Measurements from ENCODE around the gene TLDC2.
"Not testable (repeated sequence)": the region's sequence is repeated elsewhere in the genome, so short reads cannot be mapped to it uniquely, and the experiment has no call there.

Gene TLDC2

GRCh38 chr20:36875702-36876472, at the start of gene TLDC2:
TLDC2 (plus strand) TSS chr20:36876138; CDS start chr20:36876175, 37 bp downstream.
- DNase-seq (ENCODE audit: low read depth in 2 of 2) = no peak

GRCh38 chr20:36826554-36827244, 49.2 kb upstream of the TLDC2 start:
- DNase-seq (ENCODE audit: low read depth in 2 of 2) = no peak

GRCh38 chr20:36827541-36828279, 48.2 kb upstream of the TLDC2 start:
- no peak for DNase-seq (ENCODE audit: low read depth in 2 of 2)

GRCh38 chr20:36830791-36831691, 44.9 kb upstream of the TLDC2 start:
- DNase-seq (ENCODE audit: low read depth in 2 of 2) = no peak

GRCh38 chr20:36832791-36833190, 43.1 kb upstream of the TLDC2 start:
- no peak for DNase-seq (ENCODE audit: low read depth in 2 of 2)

GRCh38 chr20:36833275-36834020, 42.5 kb upstream of the TLDC2 start:
- DNase-seq (ENCODE audit: low read depth in 2 of 2) = no peak

- DNase-seq (ENCODE audit: low read depth in 2 of 2) = no peak
Observed at GRCh38 chr20:36835025-36835424, 40.9 kb upstream of the TLDC2 start.

GRCh38 chr20:36835453-36836198, 40.3 kb upstream of the TLDC2 start:
- peak; percentile 61 to 78 for DNase-seq (ENCODE audit: low read depth in 2 of 2)

- peak; percentile 26 to 56 for DNase-seq (ENCODE audit: low read depth in 2 of 2)
Observed at GRCh38 chr20:36836591-36837269, 39.2 kb upstream of the TLDC2 start.

- DNase-seq (ENCODE audit: low read depth in 2 of 2) = not testable (repeated sequence)
Observed at GRCh38 chr20:36838376-36838775, 37.6 kb upstream of the TLDC2 start.

- no peak for DNase-seq (ENCODE audit: low read depth in 2 of 2)
Observed at GRCh38 chr20:36839150-36839549, 36.8 kb upstream of the TLDC2 start.

GRCh38 chr20:36841030-36841429, 34.9 kb upstream of the TLDC2 start:
- DNase-seq (ENCODE audit: low read depth in 2 of 2) = not testable (repeated sequence)

GRCh38 chr20:36845288-36845971, 30.5 kb upstream of the TLDC2 start:
- DNase-seq (ENCODE audit: low read depth in 2 of 2) = no peak

GRCh38 chr20:36847009-36847709, 28.8 kb upstream of the TLDC2 start:
- DNase-seq (ENCODE audit: low read depth in 2 of 2) = no peak

GRCh38 chr20:36847710-36848040, 28.3 kb upstream of the TLDC2 start:
- no peak for DNase-seq (ENCODE audit: low read depth in 2 of 2)

GRCh38 chr20:36848078-36848660, 27.8 kb upstream of the TLDC2 start:
- DNase-seq (ENCODE audit: low read depth in 2 of 2) = no peak

GRCh38 chr20:36848677-36849076, 27.3 kb upstream of the TLDC2 start:
- no peak for DNase-seq (ENCODE audit: low read depth in 2 of 2)

All from activated CD4-positive, alpha-beta T cell treated with anti-CD3 and anti-CD28 coated beads for 24 hours (primary cell).